SU-DHL-6 (cell line): ENCODE data around the gene DMD.

ENCODE experiments used
- H2AFZ ChIP-seq: fragments of 200-600 bp; sonication (generic); 2 replicates; pipeline ENCODE4 v1.6.1; 2014; ENCODE audit warnings: low read depth, mild to moderate bottlenecking, moderate library complexity, mixed read lengths, antibody characterized with exemption, low read length; ENCODE audit not compliant: severe bottlenecking
- H3F3A ChIP-seq: fragments of 200-600 bp; shearing (Covaris generic); 2 replicates; pipeline ENCODE4 v1.6.0; 2016; ENCODE audit warnings: antibody characterized with exemption, mild to moderate bottlenecking; ENCODE audit not compliant: insufficient read depth
- H3K27ac ChIP-seq: fragments of 200-600 bp; sonication (generic); 2 replicates; pipeline ENCODE4 v1.5.1; 2016; ENCODE audit warnings: low read depth, mild to moderate bottlenecking, low read length, moderate library complexity, mixed read lengths
- H3K27me3 ChIP-seq: fragments of 200-600 bp; sonication (generic), shearing (Covaris generic); 2 replicates; pipeline ENCODE4 v1.6.0; 2014; ENCODE audit warnings: mild to moderate bottlenecking, low read length
- H3K36me3 ChIP-seq: fragments of 200-600 bp; sonication (generic); 2 replicates; pipeline ENCODE4 v1.6.1; 2014; ENCODE audit warnings: mild to moderate bottlenecking, low read length, mixed read lengths
- H3K4me2 ChIP-seq: fragments of 300-600, 200-600 bp; shearing (Covaris generic), sonication (generic); 2 replicates; pipeline ENCODE4 v1.6.0; 2014; ENCODE audit warnings: low read length, low read depth, mild to moderate bottlenecking; ENCODE audit not compliant: poor library complexity, severe bottlenecking
- H3K4me3 ChIP-seq: fragments of 200-600 bp; sonication (generic); 2 replicates; pipeline ENCODE4 v1.5.1; 2014; ENCODE audit warnings: antibody characterized with exemption, low read length, mild to moderate bottlenecking, mixed read lengths; ENCODE audit not compliant: insufficient read depth, poor library complexity, severe bottlenecking
- H3K79me2 ChIP-seq: fragments of 200-600 bp; sonication (generic); 2 replicates; pipeline ENCODE4 v1.6.1; 2014; ENCODE audit warnings: mild to moderate bottlenecking, low read length, moderate library complexity; ENCODE audit not compliant: insufficient read depth
- H3K9ac ChIP-seq: fragments of 200-600 bp; sonication (generic); 2 replicates; pipeline ENCODE4 v1.7.0; 2014; ENCODE audit warnings: mild to moderate bottlenecking, low read length
- H3K9me2 ChIP-seq: fragments of 200-600 bp; sonication (generic); replicated peaks from 2 replicates; pipeline ENCODE4 v1.6.1; 2014; ENCODE audit warnings: low read length; ENCODE audit not compliant: insufficient read depth
- H3K9me3 ChIP-seq: fragments of 200-600 bp; sonication (generic); 2 replicates; pipeline ENCODE4 v1.6.1; 2014; ENCODE audit warnings: low read length, mixed read lengths; ENCODE audit not compliant: insufficient read depth
- H4K20me1 ChIP-seq: fragments of 200-600 bp; sonication (generic); 2 replicates; pipeline ENCODE4 v1.6.1; 2014; ENCODE audit warnings: low read depth, mild to moderate bottlenecking, antibody characterized with exemption, low read length, moderate library complexity, mixed read lengths
- EZH2phosphoT487 ChIP-seq: fragments of 200-600 bp; sonication (generic), shearing (Covaris generic); conservative IDR thresholded peaks from 2 replicates; pipeline ENCODE4 v1.6.1; 2018; ENCODE audit warnings: mild to moderate bottlenecking, antibody characterized with exemption, low read length, moderate library complexity, mixed read lengths
- TF ChIP-seq, protein P1 (sequence below): fragments of 200-600 bp; sonication (generic); IDR thresholded peaks from one replicate; pipeline ENCODE4 v1.5.1; 2017; ENCODE audit warnings: antibody characterized with exemption, mild to moderate bottlenecking, low read length, moderate library complexity; ENCODE audit not compliant: insufficient read depth, poor library complexity, severe bottlenecking

DMD gene

DNA sequence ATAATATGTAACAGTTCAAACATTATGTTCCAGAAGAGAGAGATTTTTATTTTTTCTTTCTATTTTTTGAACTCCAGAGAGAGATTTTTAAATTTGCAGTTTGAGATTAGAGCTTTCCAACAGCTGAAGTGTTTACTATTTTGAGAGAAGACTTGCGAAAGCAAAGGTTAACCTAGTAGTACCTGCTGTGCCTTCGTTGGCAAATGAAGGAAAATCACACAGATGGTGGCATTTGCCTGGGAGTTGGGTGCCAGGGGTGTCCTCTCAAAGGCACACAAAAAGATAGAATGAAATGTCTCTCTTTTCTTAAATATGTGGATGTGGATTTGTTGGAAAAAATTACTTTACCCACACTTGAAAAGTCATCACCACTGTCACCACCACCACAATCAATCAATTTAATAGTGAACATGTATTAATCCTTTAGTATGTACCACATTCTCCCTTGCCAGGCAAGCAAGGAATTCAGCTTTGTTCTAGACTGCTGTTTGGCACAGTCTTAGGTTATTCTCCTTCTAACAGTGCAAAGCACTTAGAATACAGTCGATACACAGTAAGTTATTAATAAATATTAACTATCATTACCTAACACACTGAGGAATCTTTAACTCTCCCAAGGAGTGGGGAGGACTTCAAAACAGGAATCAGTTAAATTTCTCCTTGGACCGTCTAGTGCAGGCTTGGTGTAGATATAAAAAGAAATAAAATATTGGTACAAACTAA, 1301.3 kb downstream of the DMD start:
- Histone ChIP-seq H3K27ac (no peak overlapping the region), H4K20me1 (no peaks in the 10 kb centered on the region), H3K36me3 (no peaks in the 10 kb centered on the region), H3K79me2 (no peaks in the 10 kb centered on the region), H3K9me2 (no peaks in the 10 kb centered on the region), H3K9me3 (no peaks in the 10 kb centered on the region), H3K27me3 (no peaks in the 10 kb centered on the region), H2AFZ (no peak overlapping the region), H3K9ac (no peak overlapping the region), H3F3A (no peaks in the 10 kb centered on the region), H3K4me2 (no peak overlapping the region), H3K4me3 (no peak overlapping the region)
- no peak for TF ChIP-seq EZH2phosphoT487

DNA sequence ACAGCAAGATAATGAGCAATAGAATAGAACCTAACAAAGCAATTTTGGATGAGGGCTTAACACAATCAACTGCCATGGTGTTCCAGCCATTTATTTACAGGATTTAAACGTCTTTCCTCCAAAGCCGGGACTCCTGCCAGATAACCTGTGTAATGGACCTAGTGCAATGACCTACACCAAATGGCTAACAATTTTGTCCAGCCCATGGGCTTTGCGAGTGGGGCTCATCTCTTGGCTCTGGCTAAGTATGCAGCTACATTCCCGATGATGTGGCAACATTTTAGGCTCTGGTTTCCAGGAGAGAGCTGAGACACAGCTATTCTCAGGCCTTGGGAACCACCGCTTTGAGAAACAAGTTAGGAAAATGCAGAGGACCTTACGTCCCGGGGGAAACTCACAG, 1317.2 kb downstream of the DMD start:
- no peaks in the 10 kb centered on the region for H4K20me1 ChIP-seq
- H3K4me3 ChIP-seq: no peak overlapping the region
- no peak overlapping the region for H3K27ac ChIP-seq
- no peaks in the 10 kb centered on the region for H3F3A ChIP-seq
- H2AFZ ChIP-seq: no peak overlapping the region
- no peak overlapping the region for H3K9ac ChIP-seq
- TF ChIP-seq EZH2phosphoT487: no peak
- TF ChIP-seq, protein P1, sequence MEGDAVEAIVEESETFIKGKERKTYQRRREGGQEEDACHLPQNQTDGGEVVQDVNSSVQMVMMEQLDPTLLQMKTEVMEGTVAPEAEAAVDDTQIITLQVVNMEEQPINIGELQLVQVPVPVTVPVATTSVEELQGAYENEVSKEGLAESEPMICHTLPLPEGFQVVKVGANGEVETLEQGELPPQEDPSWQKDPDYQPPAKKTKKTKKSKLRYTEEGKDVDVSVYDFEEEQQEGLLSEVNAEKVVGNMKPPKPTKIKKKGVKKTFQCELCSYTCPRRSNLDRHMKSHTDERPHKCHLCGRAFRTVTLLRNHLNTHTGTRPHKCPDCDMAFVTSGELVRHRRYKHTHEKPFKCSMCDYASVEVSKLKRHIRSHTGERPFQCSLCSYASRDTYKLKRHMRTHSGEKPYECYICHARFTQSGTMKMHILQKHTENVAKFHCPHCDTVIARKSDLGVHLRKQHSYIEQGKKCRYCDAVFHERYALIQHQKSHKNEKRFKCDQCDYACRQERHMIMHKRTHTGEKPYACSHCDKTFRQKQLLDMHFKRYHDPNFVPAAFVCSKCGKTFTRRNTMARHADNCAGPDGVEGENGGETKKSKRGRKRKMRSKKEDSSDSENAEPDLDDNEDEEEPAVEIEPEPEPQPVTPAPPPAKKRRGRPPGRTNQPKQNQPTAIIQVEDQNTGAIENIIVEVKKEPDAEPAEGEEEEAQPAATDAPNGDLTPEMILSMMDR: no peak
- no peaks in the 10 kb centered on the region for H3K9me2 ChIP-seq
- H3K79me2 ChIP-seq: no peaks in the 10 kb centered on the region
- no peaks in the 10 kb centered on the region for H3K36me3 ChIP-seq
- H3K4me2 ChIP-seq: no peak overlapping the region
- H3K27me3 ChIP-seq: no peaks in the 10 kb centered on the region
- no peaks in the 10 kb centered on the region for H3K9me3 ChIP-seq

DNA sequence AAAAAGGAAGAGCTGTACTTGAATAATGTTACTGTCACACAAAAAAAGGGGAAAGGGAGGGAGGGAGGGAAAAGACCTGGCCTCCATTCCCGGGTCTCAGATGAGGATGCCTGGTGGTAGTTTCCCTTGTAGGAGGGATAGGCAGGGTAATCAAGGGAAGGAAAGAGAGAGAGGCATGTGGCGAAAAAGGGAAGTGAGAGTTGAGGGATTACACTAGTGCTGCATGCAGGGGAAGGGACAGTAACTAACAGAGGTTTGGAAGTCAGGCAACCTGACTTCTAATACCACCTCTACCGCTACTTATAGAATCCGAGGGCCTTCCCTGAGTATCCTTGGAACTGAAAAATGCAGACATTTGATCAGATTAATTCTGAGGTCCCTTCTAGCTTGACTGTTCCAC, 1317.8 kb downstream of the DMD start:
- no peak overlapping the region for H2AFZ ChIP-seq
- no peaks in the 10 kb centered on the region for H3K9me3 ChIP-seq
- H4K20me1 ChIP-seq: no peaks in the 10 kb centered on the region
- no peaks in the 10 kb centered on the region for H3K79me2 ChIP-seq
- H3K27me3 ChIP-seq: no peaks in the 10 kb centered on the region
- H3K36me3 ChIP-seq: no peaks in the 10 kb centered on the region
- no peak overlapping the region for H3K27ac ChIP-seq
- TF ChIP-seq, protein P1: no peak
- no peak for TF ChIP-seq EZH2phosphoT487
- no peaks in the 10 kb centered on the region for H3F3A ChIP-seq
- H3K9ac ChIP-seq: no peak overlapping the region
- H3K9me2 ChIP-seq: no peaks in the 10 kb centered on the region
- no peak overlapping the region for H3K4me3 ChIP-seq
- H3K4me2 ChIP-seq: no peak overlapping the region

DNA sequence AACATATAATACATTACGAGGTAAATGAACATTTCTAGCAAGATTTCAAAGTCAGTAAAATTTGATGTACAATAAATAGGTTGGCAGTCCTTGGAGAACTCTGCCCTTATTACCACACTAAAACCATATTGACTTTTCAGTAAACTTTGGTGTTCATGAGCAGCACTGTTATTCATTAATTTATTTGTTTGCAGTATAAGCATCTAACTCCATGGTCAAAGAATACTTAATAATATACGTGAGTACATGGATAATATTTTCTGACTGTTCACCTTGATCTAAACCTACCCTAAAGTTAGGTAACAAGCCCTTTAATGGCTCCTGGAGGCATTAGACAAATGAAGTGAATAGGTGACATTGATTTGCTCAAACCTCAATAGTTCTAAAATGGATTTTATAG, 1322.3 kb downstream of the DMD start:
- Histone ChIP-seq H2AFZ (no peak overlapping the region), H3K79me2 (no peaks in the 10 kb centered on the region), H3K9me3 (no peaks in the 10 kb centered on the region), H3F3A (no peaks in the 10 kb centered on the region), H3K9me2 (no peaks in the 10 kb centered on the region), H3K4me3 (no peak overlapping the region), H3K27ac (no peak overlapping the region), H3K27me3 (no peaks in the 10 kb centered on the region), H3K9ac (no peak overlapping the region), H3K36me3 (no peaks in the 10 kb centered on the region), H3K4me2 (no peak overlapping the region), H4K20me1 (no peaks in the 10 kb centered on the region)
- no peak for TF ChIP-seq EZH2phosphoT487
- TF ChIP-seq, protein P1: no peak
